ENCODE data around the gene DHX8.
"Not testable (repeated sequence)": the region's sequence is repeated elsewhere in the genome, so short reads cannot be mapped to it uniquely, and the experiment has no call there.

- TF ChIP-seq CTCF (conservative IDR thresholded peaks at IDR 0.05 in 1 of 2, IDR thresholded peaks at IDR 0.05 in 1 of 2; ENCODE audit: low read depth in 1 of 2, low read length in 2 of 2); EZH2 (IDR thresholded peaks at IDR 0.05; ENCODE audit: low read length, missing control alignments): not testable (repeated sequence)
Measured at GRCh38 chr17:43476306-43476705, 7.5 kb upstream of the DHX8 start.
